Endothelial cell of umbilical vein (primary cell): Measurements from ENCODE around the gene UNC119. TPM values are rescaled to one million over a fixed set of nuclear protein-coding genes. Genes with fewer than 3 reads are reported as not detected.

Experiments
- BruUV-seq: library from RNA; stranded (reverse); fragments of 400-500 nt; replicated peaks from 2 replicates; lab custom pipeline; 2021; lab: Mats Ljungman, UMichigan
- CTCF ChIA-PET: fragments of 300-600, 350-600 bp; sonication (Branson Sonifier 250); formaldehyde crosslinking; loops from one replicate; lab custom pipeline; 2021; ENCODE audit warnings: antibody characterized with exemption, inconsistent platforms; lab: Charles Lee
- POLR2A ChIA-PET: fragments of 300-600, 350-600 bp; sonication (Branson Sonifier 250); formaldehyde crosslinking; loops from one replicate; lab custom pipeline; 2021; ENCODE audit warnings: antibody characterized with exemption, inconsistent platforms; lab: Charles Lee
- DNase-seq: peaks from one replicate; pipeline ENCODE4 v3.0.0-alpha.2; 2011; ENCODE audit warnings: low read depth, low spot score
- FAIRE-seq: peaks from 2 replicates; lab custom pipeline; 2011; peaks lifted over from hg19 to GRCh38; lab: Jason Lieb, UNC
- H2AFZ ChIP-seq: 2 replicates; pipeline ENCODE4 v1.6.0; 2012; ENCODE audit warnings: low read depth, low read length, control low read depth, inconsistent platforms
- H3K27ac ChIP-seq: 2 replicates; pipeline ENCODE4 v1.5.1; 2011; ENCODE audit warnings: low read depth, mild to moderate bottlenecking, control low read depth, low read length, moderate library complexity; ENCODE audit not compliant: insufficient read depth
- H3K27me3 ChIP-seq, 2 experiments: 2 replicates each; pipeline versions ENCODE4 v1.6.0 to v1.6.1; 2011; ENCODE audit warnings: low read length in 2 of 2, mixed read lengths in 1 of 2; ENCODE audit not compliant: control insufficient read depth in 2 of 2, insufficient read depth in 2 of 2
- H3K36me3 ChIP-seq, 2 experiments: 2 replicates in 1 of 2; 3 replicates in 1 of 2; pipeline ENCODE4 v1.5.1; 2011; ENCODE audit warnings: low read length in 2 of 2, mild to moderate bottlenecking in 1 of 2, moderate library complexity in 1 of 2; ENCODE audit not compliant: control insufficient read depth in 2 of 2, insufficient read depth in 2 of 2; ENCODE audit errors: extremely low read depth in 1 of 2
- H3K4me1 ChIP-seq: 3 replicates; pipeline ENCODE4 v1.5.1; 2011; ENCODE audit warnings: mild to moderate bottlenecking, low read length; ENCODE audit not compliant: control insufficient read depth, insufficient read depth; ENCODE audit errors: extremely low read depth
- H3K4me2 ChIP-seq: 2 replicates; pipeline ENCODE4 v1.6.1; 2011; ENCODE audit warnings: low read length, control low read depth, mixed read lengths; ENCODE audit not compliant: insufficient read depth
- H3K4me3 ChIP-seq, 3 experiments: fragments of 200-600 bp in 1 of 3; sonication (generic), shearing (Covaris generic) in 1 of 3; replicated peaks in 1 of 3; 2 replicates each; pipeline ENCODE4 v1.5.1; 2011 to 2016; ENCODE audit warnings: control low read depth in 3 of 3, low read length in 3 of 3, mild to moderate bottlenecking in 2 of 3, inconsistent platforms in 1 of 3, low read depth in 1 of 3, moderate library complexity in 1 of 3; ENCODE audit not compliant: insufficient read depth in 1 of 3
- H3K79me2 ChIP-seq: 2 replicates; pipeline ENCODE4 v1.6.0; 2012; ENCODE audit warnings: low read length, inconsistent platforms; ENCODE audit not compliant: control insufficient read depth, insufficient read depth
- H3K9ac ChIP-seq: replicated peaks from 2 replicates; pipeline ENCODE3; 2011; ENCODE audit warnings: low read length, control low read depth; ENCODE audit not compliant: insufficient read depth; ENCODE audit errors: extremely low read depth
- H3K9me1 ChIP-seq: replicated peaks from 3 replicates; pipeline ENCODE4 v1.6.0; 2011; ENCODE audit warnings: mild to moderate bottlenecking, low read length; ENCODE audit not compliant: control insufficient read depth, insufficient read depth; ENCODE audit errors: extremely low read depth
- H3K9me3 ChIP-seq: replicated peaks from 2 replicates; pipeline ENCODE4 v1.5.1; 2012; ENCODE audit warnings: low read length, inconsistent platforms; ENCODE audit not compliant: control insufficient read depth, insufficient read depth
- H4K20me1 ChIP-seq: replicated peaks from 2 replicates; pipeline ENCODE3; 2011; ENCODE audit warnings: mild to moderate bottlenecking, low read length; ENCODE audit not compliant: control insufficient read depth, insufficient read depth; ENCODE audit errors: extremely low read depth
- CTCF ChIP-seq, 2 donors: IDR thresholded peaks; 1 replicate in 1 of 2; 2 replicates in 1 of 2; pipeline ENCODE4 v1.5.1; 2011; ENCODE audit warnings: low read length in 2 of 2, mild to moderate bottlenecking in 2 of 2, moderate library complexity in 2 of 2, control low read depth in 1 of 2, inconsistent platforms in 1 of 2, low read depth in 1 of 2; ENCODE audit not compliant: insufficient read depth in 1 of 2; ENCODE audit errors: extremely low read depth in 1 of 2
- EZH2 ChIP-seq: IDR thresholded peaks from 2 replicates; pipeline ENCODE4 v1.6.1; 2012; ENCODE audit warnings: borderline replicate concordance, low read depth, mild to moderate bottlenecking, moderate library complexity, low read length, inconsistent platforms; ENCODE audit not compliant: severe bottlenecking
- FOS ChIP-seq: IDR thresholded peaks from 2 replicates; pipeline ENCODE4 v1.6.1; 2011; ENCODE audit warnings: mild to moderate bottlenecking, low read length, moderate library complexity, borderline replicate concordance; ENCODE audit not compliant: insufficient read depth
- GATA2 ChIP-seq: IDR thresholded peaks from 2 replicates; pipeline ENCODE4 v1.7.0; 2011; ENCODE audit warnings: low read depth, mild to moderate bottlenecking, moderate library complexity, mixed read lengths, low read length; ENCODE audit not compliant: insufficient read length, insufficient read depth
- JUN ChIP-seq: IDR thresholded peaks from 2 replicates; pipeline ENCODE4 v1.6.1; 2011; ENCODE audit warnings: borderline replicate concordance, low read depth; ENCODE audit not compliant: insufficient read length, insufficient read depth
- MAX ChIP-seq: IDR thresholded peaks from 2 replicates; pipeline ENCODE4 v1.6.1; 2011; ENCODE audit not compliant: insufficient read depth, insufficient read length
- MYC ChIP-seq: IDR thresholded peaks from one replicate; pipeline ENCODE4 v1.6.1; 2011; ENCODE audit warnings: mild to moderate bottlenecking, low read depth, low read length
- POLR2A ChIP-seq: IDR thresholded peaks from 2 replicates; pipeline ENCODE4 v1.6.1; 2012; ENCODE audit warnings: low read depth, mild to moderate bottlenecking, control low read depth, low read length
- POLR2AphosphoS5 ChIP-seq: IDR thresholded peaks from 2 replicates; pipeline ENCODE4 v1.6.1; 2012; ENCODE audit warnings: low read depth, mild to moderate bottlenecking, control low read depth, low read length, moderate library complexity; ENCODE audit not compliant: insufficient read depth
- dilution Hi-C: fragments of 300-500 bp; cut with MboI; formaldehyde crosslinking; loops from one replicate; pipeline ENCODE4 v1.15.0; 2019; ENCODE audit warnings: low sequenced_read_pairs; ENCODE audit not compliant: extremely low pct_ligation_motif_present
- intact Hi-C: fragments of 100-400 bp; cut with micrococcal nuclease; formaldehyde crosslinking; loops from one replicate; pipeline ENCODE4 v1.10.0; 2022
- polyA plus RNA-seq, 4 experiments: library from polyadenylated mRNA; depleted of rRNA in 3 of 4; stranded (reverse) in 3 of 4; unstranded in 1 of 4; fragments of >200 nt; gene quantifications; 2 replicates each; pipeline versions ENCODE4 v1.2.1 to v1.2.3, GENCODE V29; 2011 to 2012; ENCODE audit warnings: missing spikeins in 1 of 4
- total RNA-seq: library from RNA; stranded (reverse); gene quantifications from 2 replicates; pipeline ENCODE4 v1.2.3, GENCODE V29; 2021

The UNC119 gene
- total and polyA plus RNA-seq, 2 donors (not counting 3 experiments of a cell fraction or from before 2014, with no cell fraction given), result 26.3 to 67.8 TPM

- H3K27ac ChIP-seq, result no peak overlapping the region
- H2AFZ ChIP-seq, result no peak overlapping the region
- intact Hi-C loops, result no loop called here
- DNase-seq, result no peak
- no peak overlapping the region for H3K4me2 ChIP-seq
- no peaks in the 10 kb centered on the region for H3K9me3 ChIP-seq
- TF ChIP-seq CTCF (IDR thresholded peaks at IDR 0.05; ENCODE audit: extremely low read depth in 1 of 2, insufficient read depth in 1 of 2, low read depth in 1 of 2, low read length in 2 of 2), result no peak
- TF ChIP-seq EZH2, result no peak
- no peak for TF ChIP-seq MAX
- no peak for TF ChIP-seq MYC
- no peak for TF ChIP-seq FOS
- TF ChIP-seq POLR2A, result no peak
- no peak for TF ChIP-seq POLR2AphosphoS5
- no peak for TF ChIP-seq GATA2
- TF ChIP-seq JUN, result no peak
- no peaks in the 10 kb centered on the region for H3K9me1 ChIP-seq
- dilution Hi-C loops, result no loop called here
- BruUV-seq, result no TSS peak
- H4K20me1 ChIP-seq, result no peaks in the 10 kb centered on the region
- H3K27me3 ChIP-seq, result peaks cover 0 to 2% of the 10 kb centered on the region in 2 experiments
- ChIA-PET POLR2A (no interaction called here), CTCF (interaction anchor here (2.9 kb wide), 1 partner anchor 44 kb away, joined by 15 read pairs; no protein-coding TSS in a partner anchor)
- FAIRE-seq, result no peak
- H3K4me3 ChIP-seq, result no peak overlapping the region
- no peaks in the 10 kb centered on the region for H3K79me2 ChIP-seq
- H3K36me3 ChIP-seq, result no peaks in the 10 kb centered on the region
- no peak overlapping the region for H3K9ac ChIP-seq
- H3K4me1 ChIP-seq, result no peaks in the 10 kb centered on the region
These were observed 14.0 kb downstream of the UNC119 start for GRCh38 chr17:28538296-28538895.
